Endothelial cell of umbilical vein (primary cell): ENCODE data around the gene NLRP6. TPM values are rescaled to one million over a fixed set of nuclear protein-coding genes. Genes with fewer than 3 reads are reported as not detected.

Experiments used
- Bru-seq: library from RNA; stranded (reverse); fragments of 400-500 nt; gene quantifications from one replicate; lab custom pipeline; 2021; lab: Mats Ljungman, UMichigan
- BruChase-seq, 2 experiments: library from RNA; stranded (reverse); fragments of 400-500 nt; gene quantifications; one replicate each; lab custom pipeline; 2021; lab: Mats Ljungman, UMichigan
- BruUV-seq: library from RNA; stranded (reverse); fragments of 400-500 nt; replicated peaks from 2 replicates; lab custom pipeline; 2021; lab: Mats Ljungman, UMichigan
- CTCF ChIA-PET: fragments of 300-600, 350-600 bp; sonication (Branson Sonifier 250); formaldehyde crosslinking; loops from one replicate; lab custom pipeline; 2021; ENCODE audit warnings: antibody characterized with exemption, inconsistent platforms; lab: Charles Lee
- POLR2A ChIA-PET: fragments of 300-600, 350-600 bp; sonication (Branson Sonifier 250); formaldehyde crosslinking; loops from one replicate; lab custom pipeline; 2021; ENCODE audit warnings: antibody characterized with exemption, inconsistent platforms; lab: Charles Lee
- DNase-seq: peaks from one replicate; pipeline ENCODE4 v3.0.0-alpha.2; 2011; ENCODE audit warnings: low read depth, low spot score
- FAIRE-seq: peaks from 2 replicates; lab custom pipeline; 2011; peaks lifted over from hg19 to GRCh38; lab: Jason Lieb, UNC
- H2AFZ ChIP-seq: 2 replicates; pipeline ENCODE4 v1.6.0; 2012; ENCODE audit warnings: low read depth, low read length, control low read depth, inconsistent platforms
- H3K27ac ChIP-seq: 2 replicates; pipeline ENCODE4 v1.5.1; 2011; ENCODE audit warnings: low read depth, mild to moderate bottlenecking, control low read depth, low read length, moderate library complexity; ENCODE audit not compliant: insufficient read depth
- H3K27me3 ChIP-seq, 2 experiments: 2 replicates each; pipeline versions ENCODE4 v1.6.0 to v1.6.1; 2011; ENCODE audit warnings: low read length in 2 of 2, mixed read lengths in 1 of 2; ENCODE audit not compliant: control insufficient read depth in 2 of 2, insufficient read depth in 2 of 2
- H3K36me3 ChIP-seq, 2 experiments: 2 replicates in 1 of 2; 3 replicates in 1 of 2; pipeline ENCODE4 v1.5.1; 2011; ENCODE audit warnings: low read length in 2 of 2, mild to moderate bottlenecking in 1 of 2, moderate library complexity in 1 of 2; ENCODE audit not compliant: control insufficient read depth in 2 of 2, insufficient read depth in 2 of 2; ENCODE audit errors: extremely low read depth in 1 of 2
- H3K4me1 ChIP-seq: 3 replicates; pipeline ENCODE4 v1.5.1; 2011; ENCODE audit warnings: mild to moderate bottlenecking, low read length; ENCODE audit not compliant: control insufficient read depth, insufficient read depth; ENCODE audit errors: extremely low read depth
- H3K4me2 ChIP-seq: 2 replicates; pipeline ENCODE4 v1.6.1; 2011; ENCODE audit warnings: low read length, control low read depth, mixed read lengths; ENCODE audit not compliant: insufficient read depth
- H3K4me3 ChIP-seq, 3 experiments: fragments of 200-600 bp in 1 of 3; sonication (generic), shearing (Covaris generic) in 1 of 3; replicated peaks in 1 of 3; 2 replicates each; pipeline ENCODE4 v1.5.1; 2011 to 2016; ENCODE audit warnings: control low read depth in 3 of 3, low read length in 3 of 3, mild to moderate bottlenecking in 2 of 3, inconsistent platforms in 1 of 3, low read depth in 1 of 3, moderate library complexity in 1 of 3; ENCODE audit not compliant: insufficient read depth in 1 of 3
- H3K79me2 ChIP-seq: 2 replicates; pipeline ENCODE4 v1.6.0; 2012; ENCODE audit warnings: low read length, inconsistent platforms; ENCODE audit not compliant: control insufficient read depth, insufficient read depth
- H3K9ac ChIP-seq: replicated peaks from 2 replicates; pipeline ENCODE3; 2011; ENCODE audit warnings: low read length, control low read depth; ENCODE audit not compliant: insufficient read depth; ENCODE audit errors: extremely low read depth
- H3K9me1 ChIP-seq: replicated peaks from 3 replicates; pipeline ENCODE4 v1.6.0; 2011; ENCODE audit warnings: mild to moderate bottlenecking, low read length; ENCODE audit not compliant: control insufficient read depth, insufficient read depth; ENCODE audit errors: extremely low read depth
- H3K9me3 ChIP-seq: replicated peaks from 2 replicates; pipeline ENCODE4 v1.5.1; 2012; ENCODE audit warnings: low read length, inconsistent platforms; ENCODE audit not compliant: control insufficient read depth, insufficient read depth
- H4K20me1 ChIP-seq: replicated peaks from 2 replicates; pipeline ENCODE3; 2011; ENCODE audit warnings: mild to moderate bottlenecking, low read length; ENCODE audit not compliant: control insufficient read depth, insufficient read depth; ENCODE audit errors: extremely low read depth
- EZH2 ChIP-seq: IDR thresholded peaks from 2 replicates; pipeline ENCODE4 v1.6.1; 2012; ENCODE audit warnings: borderline replicate concordance, low read depth, mild to moderate bottlenecking, moderate library complexity, low read length, inconsistent platforms; ENCODE audit not compliant: severe bottlenecking
- FOS ChIP-seq: IDR thresholded peaks from 2 replicates; pipeline ENCODE4 v1.6.1; 2011; ENCODE audit warnings: mild to moderate bottlenecking, low read length, moderate library complexity, borderline replicate concordance; ENCODE audit not compliant: insufficient read depth
- GATA2 ChIP-seq: IDR thresholded peaks from 2 replicates; pipeline ENCODE4 v1.7.0; 2011; ENCODE audit warnings: low read depth, mild to moderate bottlenecking, moderate library complexity, mixed read lengths, low read length; ENCODE audit not compliant: insufficient read length, insufficient read depth
- JUN ChIP-seq: IDR thresholded peaks from 2 replicates; pipeline ENCODE4 v1.6.1; 2011; ENCODE audit warnings: borderline replicate concordance, low read depth; ENCODE audit not compliant: insufficient read length, insufficient read depth
- POLR2AphosphoS5 ChIP-seq: IDR thresholded peaks from 2 replicates; pipeline ENCODE4 v1.6.1; 2012; ENCODE audit warnings: low read depth, mild to moderate bottlenecking, control low read depth, low read length, moderate library complexity; ENCODE audit not compliant: insufficient read depth
- dilution Hi-C: fragments of 300-500 bp; cut with MboI; formaldehyde crosslinking; loops from one replicate; pipeline ENCODE4 v1.15.0; 2019; ENCODE audit warnings: low sequenced_read_pairs; ENCODE audit not compliant: extremely low pct_ligation_motif_present
- intact Hi-C: fragments of 100-400 bp; cut with micrococcal nuclease; formaldehyde crosslinking; loops from one replicate; pipeline ENCODE4 v1.10.0; 2022
- long read RNA-seq: library from polyadenylated mRNA; stranded (forward); transcript quantifications from one replicate; pipeline ENCODE4 v2.0.0, GENCODE V29; 2021
- polyA minus RNA-seq, 3 experiments: library from RNA; depleted of rRNA, polyadenylated mRNA; stranded (reverse); fragments of >200 nt; gene quantifications; 1 replicate in 1 of 3; 2 replicates in 2 of 3; pipeline ENCODE4 v1.2.3, GENCODE V29; 2011
- polyA plus RNA-seq, 4 experiments: library from polyadenylated mRNA; depleted of rRNA in 3 of 4; stranded (reverse) in 3 of 4; unstranded in 1 of 4; fragments of >200 nt; gene quantifications; 2 replicates each; pipeline versions ENCODE4 v1.2.1 to v1.2.3, GENCODE V29; 2011 to 2012; ENCODE audit warnings: missing spikeins in 1 of 4
- total RNA-seq: library from RNA; stranded (reverse); gene quantifications from 2 replicates; pipeline ENCODE4 v1.2.3, GENCODE V29; 2021
- TF ChIP-seq, protein P1 (sequence below): IDR thresholded peaks from 2 replicates; pipeline ENCODE4 v1.6.1; 2011; ENCODE audit not compliant: insufficient read depth, insufficient read length
- TF ChIP-seq, protein P2 (sequence below), 2 donors: IDR thresholded peaks; 1 replicate in 1 of 2; 2 replicates in 1 of 2; pipeline ENCODE4 v1.5.1; 2011; ENCODE audit warnings: low read length in 2 of 2, mild to moderate bottlenecking in 2 of 2, moderate library complexity in 2 of 2, control low read depth in 1 of 2, inconsistent platforms in 1 of 2, low read depth in 1 of 2; ENCODE audit not compliant: insufficient read depth in 1 of 2; ENCODE audit errors: extremely low read depth in 1 of 2

Gene NLRP6
- total RNA-seq: not detected in 2 replicates
- not detected in 2 replicates for polyA plus RNA-seq
- not detected in 2 replicates for polyA plus RNA-seq (2011; cell fraction: cytosol; rRNA removed)
- polyA plus RNA-seq (2011; cell fraction: nucleus; rRNA removed): not detected in 2 replicates
- polyA plus RNA-seq (2012): not detected in 2 replicates
- not detected in 2 replicates for polyA minus RNA-seq
- not detected for polyA minus RNA-seq (2011; cell fraction: cytosol; rRNA and poly(A)+ RNA removed)
- polyA minus RNA-seq (2011; cell fraction: nucleus; rRNA and poly(A)+ RNA removed): not detected in 2 replicates
- not detected for Bru-seq, nascent RNA
- not detected for BruChase-seq, experiment 1, labeled RNA remaining after a 6-hour chase
- BruChase-seq, experiment 2, labeled RNA remaining after a 2-hour chase: not detected
- long read RNA-seq: 0 reads

DNA sequence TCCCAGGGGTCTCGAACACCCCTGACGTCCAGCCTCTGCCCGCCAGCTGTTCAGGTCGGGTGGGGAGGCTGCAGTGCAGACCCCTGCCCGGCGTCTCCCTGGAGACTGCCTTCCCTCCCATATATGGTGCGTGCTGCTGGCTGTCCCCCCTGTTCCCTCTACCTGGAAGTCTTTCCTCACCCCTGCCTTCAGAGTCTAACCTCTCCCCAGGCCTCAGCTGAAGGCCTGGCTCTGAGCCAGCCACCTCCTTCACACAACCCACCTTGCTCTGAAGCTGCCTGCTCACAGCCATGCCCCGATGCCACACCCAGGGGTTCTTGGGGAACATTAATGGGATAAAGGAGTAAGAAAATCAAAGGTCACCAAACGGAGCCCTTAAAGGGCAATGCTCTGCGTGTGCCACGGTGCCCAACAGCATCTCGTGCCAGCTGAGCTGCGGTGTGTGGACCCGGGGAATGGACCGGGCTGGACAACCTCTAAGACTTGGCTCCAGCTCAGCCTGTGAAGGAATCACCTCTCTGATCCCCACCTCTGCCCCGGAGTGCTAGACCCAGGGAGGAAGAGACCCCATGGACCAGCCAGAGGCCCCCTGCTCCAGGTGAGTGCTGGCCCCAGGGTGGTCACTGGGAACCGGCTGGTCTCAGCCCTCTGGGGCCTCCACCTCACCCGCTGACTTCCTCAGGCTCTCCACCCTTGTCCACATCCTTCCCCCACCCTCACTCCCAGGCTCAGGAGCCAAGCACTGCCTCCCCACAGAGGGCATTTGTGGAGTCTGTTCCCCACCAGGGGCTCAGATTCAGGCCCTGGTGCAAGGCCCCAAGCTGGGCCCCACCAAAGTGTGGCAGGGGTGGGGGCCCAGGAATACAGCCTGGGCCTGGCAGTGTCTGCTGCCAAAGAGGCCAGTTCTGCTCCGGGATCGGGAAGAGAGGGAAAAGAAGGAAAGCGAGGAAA is at the start of gene NLRP6:
Gene NLRP6, plus strand, starts transcription at position 407 of the 951 bp plus-strand sequence. Its CDS starts 163 bp downstream, at position 570.
- intact Hi-C loops: no loop called here
- Histone ChIP-seq H3K9me3 (no peaks in the 10 kb centered on the region), H3K9ac (no peak within 1 kb of the TSS), H3K79me2 (no peaks in the 10 kb centered on the region), H3K9me1 (no peaks in the 10 kb centered on the region), H4K20me1 (no peaks in the 10 kb centered on the region), H3K27me3 (peaks cover 48 to 68% of the 10 kb centered on the region in 2 experiments), H3K27ac (no peak within 1 kb of the TSS), H3K4me2 (no peak within 1 kb of the TSS), H3K4me3 (no peak within 1 kb of the TSS), H2AFZ (no peak within 1 kb of the TSS), H3K4me1 (no peaks in the 10 kb centered on the region), H3K36me3 (no peaks in the 10 kb centered on the region)
- no peak for FAIRE-seq
- POLR2A ChIA-PET: no interaction called here
- no TSS peak for BruUV-seq
- dilution Hi-C loops: no loop called here
- TF ChIP-seq, protein P1, sequence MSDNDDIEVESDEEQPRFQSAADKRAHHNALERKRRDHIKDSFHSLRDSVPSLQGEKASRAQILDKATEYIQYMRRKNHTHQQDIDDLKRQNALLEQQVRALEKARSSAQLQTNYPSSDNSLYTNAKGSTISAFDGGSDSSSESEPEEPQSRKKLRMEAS: no peak
- TF ChIP-seq EZH2 (no peak), POLR2AphosphoS5 (no peak), FOS (no peak), JUN (no peak), GATA2 (no peak)
- TF ChIP-seq, protein P2, sequence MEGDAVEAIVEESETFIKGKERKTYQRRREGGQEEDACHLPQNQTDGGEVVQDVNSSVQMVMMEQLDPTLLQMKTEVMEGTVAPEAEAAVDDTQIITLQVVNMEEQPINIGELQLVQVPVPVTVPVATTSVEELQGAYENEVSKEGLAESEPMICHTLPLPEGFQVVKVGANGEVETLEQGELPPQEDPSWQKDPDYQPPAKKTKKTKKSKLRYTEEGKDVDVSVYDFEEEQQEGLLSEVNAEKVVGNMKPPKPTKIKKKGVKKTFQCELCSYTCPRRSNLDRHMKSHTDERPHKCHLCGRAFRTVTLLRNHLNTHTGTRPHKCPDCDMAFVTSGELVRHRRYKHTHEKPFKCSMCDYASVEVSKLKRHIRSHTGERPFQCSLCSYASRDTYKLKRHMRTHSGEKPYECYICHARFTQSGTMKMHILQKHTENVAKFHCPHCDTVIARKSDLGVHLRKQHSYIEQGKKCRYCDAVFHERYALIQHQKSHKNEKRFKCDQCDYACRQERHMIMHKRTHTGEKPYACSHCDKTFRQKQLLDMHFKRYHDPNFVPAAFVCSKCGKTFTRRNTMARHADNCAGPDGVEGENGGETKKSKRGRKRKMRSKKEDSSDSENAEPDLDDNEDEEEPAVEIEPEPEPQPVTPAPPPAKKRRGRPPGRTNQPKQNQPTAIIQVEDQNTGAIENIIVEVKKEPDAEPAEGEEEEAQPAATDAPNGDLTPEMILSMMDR (IDR thresholded peaks at IDR 0.05; ENCODE audit: extremely low read depth in 1 of 2, insufficient read depth in 1 of 2, low read depth in 1 of 2, low read length in 2 of 2): no peak
- CTCF ChIA-PET: interaction anchor here (1.5 kb wide), 1 partner anchor 28 kb away, joined by 5 read pairs; no protein-coding TSS in a partner anchor
- DNase-seq: no peak
